Cardiac fibroblast (primary cell): ENCODE data around the gene ZNF540.

Experiments used
- DNase-seq, 2 donors: peaks; one replicate each; pipeline versions ENCODE4 v3.0.0 to v3.0.0-alpha.2; 2010; ENCODE audit warnings: low read depth in 2 of 2
- H3K4me3 ChIP-seq, 2 donors: replicated peaks in 1 of 2; 1 replicate in 1 of 2; 2 replicates in 1 of 2; pipeline ENCODE4 v1.5.1; 2011; ENCODE audit warnings: low read depth in 2 of 2, low read length in 2 of 2, mild to moderate bottlenecking in 2 of 2, moderate library complexity in 1 of 2
- CTCF ChIP-seq: IDR thresholded peaks from one replicate; pipeline ENCODE4 v1.5.1; 2011; ENCODE audit warnings: low read depth, mild to moderate bottlenecking, low read length, inconsistent platforms

The ZNF540 gene

GRCh38 chr19:37583340-37583739, 11.3 kb upstream of the ZNF540 start:
- TF ChIP-seq CTCF, result no peak

GRCh38 chr19:37593996-37594303, 726 bp upstream of the ZNF540 start:
- no peak for DNase-seq
- no peak for TF ChIP-seq CTCF
- peak overlapping the region; percentile 80 to 91 for H3K4me3 ChIP-seq

More at GRCh38 chr19:37583340-37583739, 11.3 kb upstream of the ZNF540 start:
- no peak for DNase-seq
- no peak overlapping the region for H3K4me3 ChIP-seq

GRCh38 chr19:37594982-37595382, 306 bp downstream of the ZNF540 start:
- TF ChIP-seq CTCF, result no peak
- H3K4me3 ChIP-seq, result peak overlapping the region; percentile 80 to 91
- peak in 1 of 2 donors; percentile 65 for DNase-seq

- H3K4me3 ChIP-seq, result no peak overlapping the region
- DNase-seq, result no peak
These were observed 40.7 kb downstream of the ZNF540 start for GRCh38 chr19:37635076-37636056.

GRCh38 chr19:37654118-37654517, 59.4 kb downstream of the ZNF540 start:
- DNase-seq, result no peak
- TF ChIP-seq CTCF, result no peak
- H3K4me3 ChIP-seq, result peak overlapping the region; percentile 77 to 83

More at GRCh38 chr19:37635076-37636056, 40.7 kb downstream of the ZNF540 start:
- no peak for TF ChIP-seq CTCF

- no peak for TF ChIP-seq CTCF
- peak overlapping the region; percentile 77 to 83 for H3K4me3 ChIP-seq
- peak; percentile 45 to 51 for DNase-seq
These were observed 60.1 kb downstream of the ZNF540 start for GRCh38 chr19:37654629-37655300.
